ENCODE measurements around the gene PTPN21. TPM values are rescaled to one million over a fixed set of nuclear protein-coding genes. Genes with fewer than 3 reads are reported as not detected.

The PTPN21 gene
- total and polyA plus RNA-seq, 9 of the 15 experiments (the other 6 are each of a cell fraction or from before 2014, with no cell fraction given), result 0.06 to 1.9 (median 0.94) TPM

GRCh38 chr14:88568196-88568595 is 13.4 kb upstream of the PTPN21 start:
- CTCF ChIA-PET (ENCODE audit: low intra/inter-chr PET ratio), result interaction anchor here (0.7 kb wide), 1 partner anchor 201 kb away, joined by 3 read pairs; no protein-coding TSS in a partner anchor
- BruUV-seq (replicated peaks), result no TSS peak
- FAIRE-seq, result no peak

More at GRCh38 chr14:88568196-88568595, 13.4 kb upstream of the PTPN21 start:
- WGBS (ENCODE audit: insufficient coverage, low coverage, missing lambda C conversion rate), result 92% methylated on average over 2 of the region's 3 CpGs
- Histone ChIP-seq H3K9me1 (ENCODE audit: control insufficient read depth, insufficient read depth, low read length) (no peaks in the 10 kb centered on the region), H3K36me3 (ENCODE audit: control insufficient read depth, insufficient read depth, low read length) (peaks cover 64% of the 10 kb centered on the region), H3K27ac (ENCODE audit: extremely low read depth, low read depth, low read length) (no peak overlapping the region), H3K27me3 (ENCODE audit: control insufficient read depth in 2 of 2, insufficient read depth in 2 of 2, low read length in 2 of 2) (no peaks in the 10 kb centered on the region), H3K9me3 (replicated peaks; ENCODE audit: control insufficient read depth, insufficient read depth, low read depth, low read length) (no peaks in the 10 kb centered on the region), H2AFZ (ENCODE audit: low read depth, low read length) (no peak overlapping the region), H3K4me1 (replicated peaks in 1 of 2; ENCODE audit: control insufficient read depth in 2 of 2, insufficient read depth in 2 of 2, low read length in 2 of 2) (no peaks in the 10 kb centered on the region; a peak in 1 of 5 replicates), H3K9ac (ENCODE audit: insufficient read depth in 1 of 2, low read depth in 2 of 2, low read length in 2 of 2) (no peak overlapping the region), H3K4me2 (ENCODE audit: insufficient read depth, low read length) (no peak overlapping the region), H3K79me2 (ENCODE audit: control insufficient read depth, insufficient read depth, low read length) (peaks cover 22% of the 10 kb centered on the region), H4K20me1 (replicated peaks; ENCODE audit: control insufficient read depth, insufficient read depth, low read length) (no peaks in the 10 kb centered on the region), H3K4me3 (no peak overlapping the region)
- ATAC-seq (no peak), DNase-seq (ENCODE audit: extremely low read depth in 1 of 4, low spot score in 3 of 4) (no peak)
- in situ Hi-C loops (cut with MboI), result loop anchor here (25.0 kb wide), 1 partner anchor 581 kb away; the partner anchor contains the start of gene GALC
- intact Hi-C loops (cut with micrococcal nuclease), result no loop called here
- TF ChIP-seq ZBTB1 (CRISPR knock-in tag; IDR thresholded peaks at IDR 0.05; ENCODE audit: borderline replicate concordance, low read depth) (no peak), KLF13 (tag; IDR thresholded peaks at IDR 0.05; ENCODE audit: borderline replicate concordance, low read depth) (no peak), STAT5B (CRISPR knock-in tag; IDR thresholded peaks at IDR 0.05) (no peak), SNIP1 (IDR thresholded peaks at IDR 0.05; ENCODE audit: low read depth) (no peak), ZNF407 (IDR thresholded peaks at IDR 0.05; ENCODE audit: low read depth) (no peak), ZFP91 (CRISPR knock-in tag; IDR thresholded peaks at IDR 0.05) (no peak), CBX5 (IDR thresholded peaks at IDR 0.05; ENCODE audit: borderline replicate concordance, low read depth) (no peak)
- POLR2A ChIA-PET, result no interaction called here
